ENCODE results near the gene PLGRKT. TPM values are rescaled to one million over a fixed set of nuclear protein-coding genes. Genes with fewer than 3 reads are reported as not detected.
"Not testable (repeated sequence)": the region's sequence is repeated elsewhere in the genome, so short reads cannot be mapped to it uniquely, and the experiment has no call there.

The PLGRKT gene
- total RNA-seq, 2 donors from 2014 or later, result 55.9 to 56.2 TPM

GRCh38 chr9:5336688-5337087 is 101.0 kb downstream of the PLGRKT start:
- no peak for DNase-seq
- Histone ChIP-seq H3K9ac (ENCODE audit: low read depth in 2 of 2, low read length in 2 of 2) (no peak overlapping the region), H3K9me3 (no peaks in the 10 kb centered on the region), H3K4me1 (no peaks in the 10 kb centered on the region), H3K27me3 (no peaks in the 10 kb centered on the region), H3K27ac (no peak overlapping the region), H3K36me3 (no peaks in the 10 kb centered on the region), H3K4me3 (no peak overlapping the region)
- intact Hi-C loops (cut with DNase I), result no loop called here
- TF ChIP-seq CTCF (IDR thresholded peaks at IDR 0.05), result no peak

DNA sequence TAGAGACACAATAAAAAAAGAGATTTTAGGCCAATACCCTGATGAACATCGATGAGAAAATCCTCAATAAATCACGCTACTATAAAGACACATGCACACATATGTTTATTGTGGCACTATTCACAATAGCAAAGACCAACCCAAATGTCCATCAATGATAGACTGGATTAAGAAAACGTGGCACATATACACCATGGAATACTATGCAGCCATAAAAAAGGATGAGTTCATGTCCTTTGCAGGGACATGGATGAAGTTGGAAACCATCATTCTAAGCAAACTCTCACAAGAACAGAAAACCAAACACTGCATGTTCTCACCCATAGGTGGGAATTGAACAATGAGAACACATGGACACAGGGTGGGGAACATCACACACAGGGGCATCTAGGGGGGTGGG is 106.4 kb downstream of the PLGRKT start:
- intact Hi-C loops (cut with DNase I); H3K36me3 ChIP-seq; H3K27me3 ChIP-seq; H3K4me3 ChIP-seq; H3K27ac ChIP-seq; H3K9me3 ChIP-seq; H3K9ac ChIP-seq (ENCODE audit: low read depth in 2 of 2, low read length in 2 of 2); H3K4me1 ChIP-seq; DNase-seq: not testable (repeated sequence)

DNA sequence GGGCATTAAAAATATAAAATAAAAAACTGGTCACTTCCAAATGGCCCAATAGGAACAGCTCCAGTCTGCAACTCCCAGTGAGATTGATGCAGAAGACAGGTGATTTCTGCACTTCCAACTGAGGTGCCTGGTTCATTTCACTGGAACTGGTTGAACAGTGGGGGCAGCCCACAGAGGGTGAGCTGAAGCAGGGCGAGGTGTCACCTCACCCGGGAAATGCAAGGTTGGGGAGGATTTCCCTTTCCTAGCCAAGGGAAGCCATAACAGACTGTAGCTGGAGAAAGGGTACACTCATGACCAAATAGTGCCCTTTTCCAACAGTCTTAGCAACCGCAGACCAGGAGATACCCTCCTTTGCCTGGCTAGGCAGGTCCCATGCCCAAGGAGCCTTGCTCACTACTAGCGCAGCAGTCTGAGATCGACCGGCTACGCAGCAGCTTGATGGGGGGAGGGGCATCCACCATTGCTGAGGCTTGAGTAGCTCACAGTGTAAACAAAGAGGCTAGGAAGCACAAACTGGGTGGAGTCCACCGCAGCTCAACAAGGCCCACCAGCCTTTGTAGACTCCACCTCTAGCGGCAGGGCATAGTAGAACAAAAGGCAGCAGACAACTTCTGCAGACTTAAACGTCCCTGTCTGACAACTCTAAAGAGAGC is 110.7 kb downstream of the PLGRKT start:
- Histone ChIP-seq H3K27me3 (no peaks in the 10 kb centered on the region), H3K9me3 (no peaks in the 10 kb centered on the region), H3K4me3 (no peak overlapping the region), H3K4me1 (no peaks in the 10 kb centered on the region), H3K9ac (ENCODE audit: low read depth in 2 of 2, low read length in 2 of 2) (no peak overlapping the region), H3K27ac (no peak overlapping the region), H3K36me3 (no peaks in the 10 kb centered on the region)
- no peak for TF ChIP-seq CTCF (IDR thresholded peaks at IDR 0.05)
- intact Hi-C loops (cut with DNase I), result no loop called here
- DNase-seq, result peak; percentile 21

GRCh38 chr9:5326187-5326586 is 111.5 kb downstream of the PLGRKT start:
- H3K27ac ChIP-seq, result no peak overlapping the region
- H3K9ac ChIP-seq (ENCODE audit: low read depth in 2 of 2, low read length in 2 of 2), result no peak overlapping the region
- H3K4me1 ChIP-seq, result no peaks in the 10 kb centered on the region
- H3K4me3 ChIP-seq, result no peak overlapping the region
- H3K27me3 ChIP-seq, result no peaks in the 10 kb centered on the region
- H3K9me3 ChIP-seq, result no peaks in the 10 kb centered on the region
- no peak for DNase-seq
- intact Hi-C loops (cut with DNase I), result no loop called here
- no peaks in the 10 kb centered on the region for H3K36me3 ChIP-seq
- no peak for TF ChIP-seq CTCF (IDR thresholded peaks at IDR 0.05)

GRCh38 chr9:5321601-5322000 is 116.1 kb downstream of the PLGRKT start:
- H3K27ac ChIP-seq; H3K36me3 ChIP-seq; H3K27me3 ChIP-seq; H3K4me3 ChIP-seq; H3K9me3 ChIP-seq; H3K4me1 ChIP-seq; H3K9ac ChIP-seq (ENCODE audit: low read depth in 2 of 2, low read length in 2 of 2); intact Hi-C loops (cut with DNase I); DNase-seq: not testable (repeated sequence)

- Histone ChIP-seq H3K4me3 (no peak overlapping the region), H3K27me3 (no peaks in the 10 kb centered on the region), H3K9me3 (no peaks in the 10 kb centered on the region), H3K36me3 (no peaks in the 10 kb centered on the region), H3K4me1 (no peaks in the 10 kb centered on the region), H3K27ac (no peak overlapping the region), H3K9ac (ENCODE audit: low read depth in 2 of 2, low read length in 2 of 2) (no peak overlapping the region)
- intact Hi-C loops (cut with DNase I), result no loop called here
- TF ChIP-seq CTCF (IDR thresholded peaks at IDR 0.05), result no peak
- DNase-seq, result no peak
These were observed 116.7 kb downstream of the PLGRKT start for GRCh38 chr9:5321058-5321457.

- DNase-seq; H3K9ac ChIP-seq (ENCODE audit: low read depth in 2 of 2, low read length in 2 of 2); H3K9me3 ChIP-seq; H3K27ac ChIP-seq; H3K4me1 ChIP-seq; H3K36me3 ChIP-seq; H3K27me3 ChIP-seq; intact Hi-C loops (cut with DNase I); H3K4me3 ChIP-seq: not testable (repeated sequence)
These were observed 121.3 kb downstream of the PLGRKT start for GRCh38 chr9:5316406-5316805.

All from colonic mucosa (tissue), 4 donors.